ENCODE data around the gene CCL5.

The CCL5 gene

DNA sequence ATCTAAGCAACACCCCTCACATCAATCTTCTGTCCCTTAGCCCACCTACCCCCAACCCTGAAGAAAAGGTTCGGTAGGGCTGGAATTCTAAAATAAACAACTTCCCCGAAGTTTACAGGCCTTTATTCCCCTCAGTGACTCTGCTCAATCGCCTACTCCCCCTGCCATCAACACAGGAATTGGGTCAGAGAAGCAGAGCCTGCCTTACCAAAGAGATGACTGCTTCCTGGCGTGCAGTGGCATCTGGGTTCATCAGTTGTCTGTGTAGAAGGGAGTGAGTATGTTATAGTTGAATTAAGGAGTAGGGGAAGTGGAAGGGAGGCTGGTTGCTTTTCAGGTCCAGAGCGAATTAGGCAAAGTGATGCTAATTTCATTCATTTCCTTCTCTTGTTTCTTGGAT is 24.2 kb downstream of the CCL5 start:
- peaks cover 20 to 70% of the 10 kb centered on the region in 2 experiments for H3K36me3 ChIP-seq (ENCODE audit: control insufficient read depth in 2 of 2, insufficient read depth in 1 of 2, low read length in 2 of 2)
- no peak overlapping the region for H3K27ac ChIP-seq (ENCODE audit: extremely low read depth, low read depth, low read length)
- H3K4me3 ChIP-seq (ENCODE audit: low read depth, low read length) = no peak overlapping the region
- POLR2A ChIA-PET = interaction anchor here (1.0 kb wide), 1 partner anchor 43 kb away, joined by 3 read pairs; no protein-coding TSS in a partner anchor
- TF ChIP-seq ZNF112 (tag by site-specific recombination; IDR thresholded peaks at IDR 0.05) (no peak), ZNF114 (tag by site-specific recombination; IDR thresholded peaks at IDR 0.05) (no peak)
- TF ChIP-seq, protein P1, sequence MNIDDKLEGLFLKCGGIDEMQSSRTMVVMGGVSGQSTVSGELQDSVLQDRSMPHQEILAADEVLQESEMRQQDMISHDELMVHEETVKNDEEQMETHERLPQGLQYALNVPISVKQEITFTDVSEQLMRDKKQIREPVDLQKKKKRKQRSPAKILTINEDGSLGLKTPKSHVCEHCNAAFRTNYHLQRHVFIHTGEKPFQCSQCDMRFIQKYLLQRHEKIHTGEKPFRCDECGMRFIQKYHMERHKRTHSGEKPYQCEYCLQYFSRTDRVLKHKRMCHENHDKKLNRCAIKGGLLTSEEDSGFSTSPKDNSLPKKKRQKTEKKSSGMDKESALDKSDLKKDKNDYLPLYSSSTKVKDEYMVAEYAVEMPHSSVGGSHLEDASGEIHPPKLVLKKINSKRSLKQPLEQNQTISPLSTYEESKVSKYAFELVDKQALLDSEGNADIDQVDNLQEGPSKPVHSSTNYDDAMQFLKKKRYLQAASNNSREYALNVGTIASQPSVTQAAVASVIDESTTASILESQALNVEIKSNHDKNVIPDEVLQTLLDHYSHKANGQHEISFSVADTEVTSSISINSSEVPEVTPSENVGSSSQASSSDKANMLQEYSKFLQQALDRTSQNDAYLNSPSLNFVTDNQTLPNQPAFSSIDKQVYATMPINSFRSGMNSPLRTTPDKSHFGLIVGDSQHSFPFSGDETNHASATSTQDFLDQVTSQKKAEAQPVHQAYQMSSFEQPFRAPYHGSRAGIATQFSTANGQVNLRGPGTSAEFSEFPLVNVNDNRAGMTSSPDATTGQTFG (tag by site-specific recombination; IDR thresholded peaks at IDR 0.05; ENCODE audit: borderline replicate concordance) = no peak
- H3K9me3 ChIP-seq (ENCODE audit: control insufficient read depth, insufficient read depth, low read depth, low read length) = no peaks in the 10 kb centered on the region
- no peaks in the 10 kb centered on the region for H3K4me1 ChIP-seq (ENCODE audit: control insufficient read depth, insufficient read depth, low read length)
- CTCF ChIA-PET = interaction anchor here (0.6 to 1.5 kb wide), 2 partner anchors 14 to 293 kb away, joined by 4 to 6 read pairs; no protein-coding TSS in a partner anchor

DNA sequence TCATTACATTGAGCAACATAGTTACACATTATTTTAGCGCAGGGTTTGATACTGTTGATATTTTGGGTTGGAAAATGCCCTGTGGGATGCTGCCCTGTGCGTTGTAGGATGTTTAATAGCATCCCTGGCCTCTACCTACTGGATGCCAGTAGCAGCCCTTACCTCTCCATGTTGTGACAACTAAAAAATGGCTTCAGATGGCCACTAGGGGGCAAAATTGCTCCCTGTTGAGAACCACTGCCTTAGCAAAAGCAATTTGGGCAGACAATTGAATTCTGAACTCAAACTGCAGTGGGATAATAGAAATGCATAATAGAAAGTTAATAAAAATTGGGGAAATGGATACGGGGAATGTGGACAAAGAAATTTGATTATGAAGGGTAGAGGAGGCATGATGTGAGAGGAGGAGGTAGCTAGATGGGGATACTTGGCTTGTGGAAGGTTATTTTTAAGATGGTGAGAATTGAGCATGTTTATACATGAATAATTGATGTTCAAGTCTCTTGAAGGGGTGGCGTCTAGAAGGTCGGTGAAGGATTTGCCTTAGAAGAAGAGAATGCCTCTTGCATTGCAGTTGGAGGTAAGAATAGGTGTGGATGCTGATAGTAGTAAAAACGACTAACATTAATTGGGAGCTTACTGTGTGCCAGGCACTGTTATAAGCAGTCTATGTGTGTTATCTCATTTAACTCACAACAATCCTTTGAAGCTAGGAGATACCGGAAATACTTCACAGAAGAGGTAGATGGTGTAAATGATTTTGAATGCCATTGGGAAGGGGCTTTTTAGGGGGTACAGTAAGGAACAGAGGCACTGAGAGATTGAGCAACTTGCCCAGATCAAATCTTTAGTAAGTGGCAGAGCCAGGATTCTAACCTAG is 30.5 kb downstream of the CCL5 start:
- ChIA-PET CTCF (interaction anchor here (0.5 to 3.4 kb wide), 36 partner anchors 10 to 634 kb away, joined by 3 to 25 read pairs (median 4); partner anchors contain the start of gene HEATR9), POLR2A (no interaction called here)

More for the DNA sequence above, 30.5 kb downstream of the CCL5 start:
- no peak overlapping the region for H3K27ac ChIP-seq (ENCODE audit: extremely low read depth, low read depth, low read length)
- H3K9me3 ChIP-seq (ENCODE audit: control insufficient read depth, insufficient read depth, low read depth, low read length) = no peaks in the 10 kb centered on the region
- no peak for TF ChIP-seq ZNF600 (tag by site-specific recombination; IDR thresholded peaks at IDR 0.05)
- peak; percentile 34; the same call in 1 of the 2 replicates for TF ChIP-seq PRDM1 (tag by site-specific recombination; IDR thresholded peaks at IDR 0.05)
- TF ChIP-seq, protein P2, sequence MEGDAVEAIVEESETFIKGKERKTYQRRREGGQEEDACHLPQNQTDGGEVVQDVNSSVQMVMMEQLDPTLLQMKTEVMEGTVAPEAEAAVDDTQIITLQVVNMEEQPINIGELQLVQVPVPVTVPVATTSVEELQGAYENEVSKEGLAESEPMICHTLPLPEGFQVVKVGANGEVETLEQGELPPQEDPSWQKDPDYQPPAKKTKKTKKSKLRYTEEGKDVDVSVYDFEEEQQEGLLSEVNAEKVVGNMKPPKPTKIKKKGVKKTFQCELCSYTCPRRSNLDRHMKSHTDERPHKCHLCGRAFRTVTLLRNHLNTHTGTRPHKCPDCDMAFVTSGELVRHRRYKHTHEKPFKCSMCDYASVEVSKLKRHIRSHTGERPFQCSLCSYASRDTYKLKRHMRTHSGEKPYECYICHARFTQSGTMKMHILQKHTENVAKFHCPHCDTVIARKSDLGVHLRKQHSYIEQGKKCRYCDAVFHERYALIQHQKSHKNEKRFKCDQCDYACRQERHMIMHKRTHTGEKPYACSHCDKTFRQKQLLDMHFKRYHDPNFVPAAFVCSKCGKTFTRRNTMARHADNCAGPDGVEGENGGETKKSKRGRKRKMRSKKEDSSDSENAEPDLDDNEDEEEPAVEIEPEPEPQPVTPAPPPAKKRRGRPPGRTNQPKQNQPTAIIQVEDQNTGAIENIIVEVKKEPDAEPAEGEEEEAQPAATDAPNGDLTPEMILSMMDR (tag by site-specific recombination; IDR thresholded peaks at IDR 0.05) = peak; percentile 76
- TF ChIP-seq SETDB1 (IDR thresholded peaks at IDR 0.05; ENCODE audit: insufficient read length, low read length) = no peak
- TF ChIP-seq IKZF3 (tag by site-specific recombination; IDR thresholded peaks at IDR 0.05) = 0 out of 2 replicates have a peak, but pooled peaks have one; percentile 42
- no peak for TF ChIP-seq SCRT1 (tag by site-specific recombination; IDR thresholded peaks at IDR 0.05; ENCODE audit: borderline replicate concordance)
- TF ChIP-seq, protein P3, sequence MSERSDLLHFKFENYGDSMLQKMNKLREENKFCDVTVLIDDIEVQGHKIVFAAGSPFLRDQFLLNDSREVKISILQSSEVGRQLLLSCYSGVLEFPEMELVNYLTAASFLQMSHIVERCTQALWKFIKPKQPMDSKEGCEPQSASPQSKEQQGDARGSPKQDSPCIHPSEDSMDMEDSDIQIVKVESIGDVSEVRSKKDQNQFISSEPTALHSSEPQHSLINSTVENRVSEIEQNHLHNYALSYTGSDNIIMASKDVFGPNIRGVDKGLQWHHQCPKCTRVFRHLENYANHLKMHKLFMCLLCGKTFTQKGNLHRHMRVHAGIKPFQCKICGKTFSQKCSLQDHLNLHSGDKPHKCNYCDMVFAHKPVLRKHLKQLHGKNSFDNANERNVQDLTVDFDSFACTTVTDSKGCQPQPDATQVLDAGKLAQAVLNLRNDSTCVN (tag by site-specific recombination; optimal IDR thresholded peaks at IDR 0.05) = no peak
- 0 out of 2 replicates have a peak, but pooled peaks have one; percentile 49 for TF ChIP-seq ZNF2 (tag by site-specific recombination; IDR thresholded peaks at IDR 0.05)
- TF ChIP-seq ZFHX2 (tag by site-specific recombination; conservative IDR thresholded peaks at IDR 0.05) = no peak
- TF ChIP-seq, protein P4, sequence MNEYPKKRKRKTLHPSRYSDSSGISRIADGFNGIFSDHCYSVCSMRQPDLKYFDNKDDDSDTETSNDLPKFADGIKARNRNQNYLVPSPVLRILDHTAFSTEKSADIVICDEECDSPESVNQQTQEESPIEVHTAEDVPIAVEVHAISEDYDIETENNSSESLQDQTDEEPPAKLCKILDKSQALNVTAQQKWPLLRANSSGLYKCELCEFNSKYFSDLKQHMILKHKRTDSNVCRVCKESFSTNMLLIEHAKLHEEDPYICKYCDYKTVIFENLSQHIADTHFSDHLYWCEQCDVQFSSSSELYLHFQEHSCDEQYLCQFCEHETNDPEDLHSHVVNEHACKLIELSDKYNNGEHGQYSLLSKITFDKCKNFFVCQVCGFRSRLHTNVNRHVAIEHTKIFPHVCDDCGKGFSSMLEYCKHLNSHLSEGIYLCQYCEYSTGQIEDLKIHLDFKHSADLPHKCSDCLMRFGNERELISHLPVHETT (tag by site-specific recombination; IDR thresholded peaks at IDR 0.05) = 0 out of 2 replicates have a peak, but pooled peaks have one; percentile 16
- peak; percentile 68 for TF ChIP-seq ZNF654 (tag by site-specific recombination; IDR thresholded peaks at IDR 0.05; ENCODE audit: low read depth)
- no peak for TF ChIP-seq ZBTB1 (tag by site-specific recombination; IDR thresholded peaks at IDR 0.05)
- no peak for TF ChIP-seq ZNF175 (tag by site-specific recombination; IDR thresholded peaks at IDR 0.05)
- H3K36me3 ChIP-seq (ENCODE audit: control insufficient read depth in 2 of 2, insufficient read depth in 1 of 2, low read length in 2 of 2) = peaks cover 77 to 95% of the 10 kb centered on the region in 2 experiments
- H3K4me1 ChIP-seq (ENCODE audit: control insufficient read depth, insufficient read depth, low read length) = no peaks in the 10 kb centered on the region
- no peak overlapping the region for H3K4me3 ChIP-seq (ENCODE audit: low read depth, low read length)
